GM19467 (cell line): Measurements from ENCODE around the gene GGT5.
"Not testable (repeated sequence)": the region's sequence is repeated elsewhere in the genome, so short reads cannot be mapped to it uniquely, and the experiment has no call there.

Experiments used
- ATAC-seq: cut with Tn5 transposase; IDR thresholded peaks from one replicate; pipeline ENCODE4 v1.9.1; 2021; ENCODE audit warnings: mild to moderate bottlenecking, moderate library complexity; ENCODE audit not compliant: unreplicated experiment

GGT5 gene

GRCh38 chr22:24235315-24235714 is 9.6 kb downstream of the GGT5 start:
- ATAC-seq, result no peak

DNA sequence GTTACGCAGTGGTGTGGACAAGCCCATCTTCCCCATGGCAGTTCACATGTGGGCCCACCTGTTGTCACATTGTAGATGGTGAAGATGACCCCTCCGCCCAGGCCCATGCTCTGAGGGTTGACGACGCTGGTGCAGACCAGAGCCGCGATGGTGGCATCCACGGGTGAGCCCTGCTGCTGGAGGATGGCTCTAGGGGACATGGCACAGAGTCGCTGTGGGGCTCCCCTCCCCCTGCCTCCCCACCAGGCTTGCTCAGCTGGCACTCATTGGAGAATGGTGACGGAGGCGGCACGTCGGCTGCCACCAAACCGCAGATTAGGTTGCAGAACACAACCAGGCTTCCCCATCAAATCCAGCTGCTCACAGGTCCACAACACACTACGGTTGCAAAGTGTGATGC is 11.1 kb downstream of the GGT5 start:
- no peak for ATAC-seq

GRCh38 chr22:24233235-24233634 is 11.6 kb downstream of the GGT5 start:
- ATAC-seq, result no peak

- no peak for ATAC-seq
These were observed 12.2 kb downstream of the GGT5 start for GRCh38 chr22:24232725-24233124.

GRCh38 chr22:24232124-24232523 is 12.8 kb downstream of the GGT5 start:
- no peak for ATAC-seq

DNA sequence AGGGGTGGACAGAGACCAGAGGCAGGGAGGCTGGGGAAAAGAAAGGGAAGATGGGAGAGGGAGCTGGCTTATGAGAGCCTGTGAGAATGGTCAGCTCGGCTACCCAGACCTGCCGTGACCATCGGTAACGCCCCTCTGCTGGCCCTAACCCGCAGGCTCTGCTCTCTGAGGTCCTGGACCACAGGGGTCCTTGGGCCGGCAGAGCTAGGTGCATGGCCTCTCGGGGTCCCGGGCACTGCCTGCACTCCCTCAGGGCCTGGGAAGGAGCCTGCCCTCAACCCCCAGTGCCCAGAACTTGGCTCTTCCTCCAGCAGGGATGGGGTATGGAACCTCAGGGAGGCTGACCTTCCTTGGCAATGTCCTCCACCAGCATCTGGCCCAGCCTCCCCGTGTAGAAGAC is 13.2 kb downstream of the GGT5 start:
- ATAC-seq, result no peak

DNA sequence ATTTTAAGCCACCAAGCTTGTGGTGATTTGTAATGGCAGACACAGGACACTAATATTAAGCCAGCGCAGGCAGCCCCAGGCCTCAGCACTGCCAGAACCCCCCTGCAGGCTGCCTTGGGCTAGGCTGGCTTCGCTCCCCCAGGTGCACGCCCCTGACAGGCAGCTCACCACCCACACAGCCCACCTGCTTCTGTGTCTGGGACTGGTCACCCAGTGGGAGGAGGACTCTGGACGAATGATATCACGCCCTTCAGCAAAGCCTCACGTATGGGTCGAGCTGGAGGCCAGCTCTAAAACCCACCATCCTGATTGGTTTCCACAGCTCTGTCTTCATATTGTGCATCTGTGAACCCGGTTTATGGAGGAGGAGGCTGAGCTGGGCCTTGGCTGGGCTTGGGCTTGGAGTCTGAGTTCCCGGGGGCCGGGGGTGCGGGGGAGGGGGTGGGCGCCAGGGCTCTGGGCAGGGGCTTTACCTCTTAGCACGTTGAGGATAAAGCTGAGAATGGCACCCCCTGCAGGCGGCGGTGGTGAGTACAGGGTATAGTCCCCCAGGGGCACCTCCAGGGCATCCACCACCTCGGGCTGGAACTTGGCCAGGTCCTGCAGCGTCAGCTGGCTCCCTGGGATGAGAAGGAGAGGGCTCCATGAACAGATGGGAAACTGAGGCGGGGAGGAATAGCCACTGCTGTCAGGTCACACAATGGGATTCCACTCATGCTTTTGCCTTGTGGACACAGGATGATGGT is 13.8 kb downstream of the GGT5 start:
- no peak for ATAC-seq

DNA sequence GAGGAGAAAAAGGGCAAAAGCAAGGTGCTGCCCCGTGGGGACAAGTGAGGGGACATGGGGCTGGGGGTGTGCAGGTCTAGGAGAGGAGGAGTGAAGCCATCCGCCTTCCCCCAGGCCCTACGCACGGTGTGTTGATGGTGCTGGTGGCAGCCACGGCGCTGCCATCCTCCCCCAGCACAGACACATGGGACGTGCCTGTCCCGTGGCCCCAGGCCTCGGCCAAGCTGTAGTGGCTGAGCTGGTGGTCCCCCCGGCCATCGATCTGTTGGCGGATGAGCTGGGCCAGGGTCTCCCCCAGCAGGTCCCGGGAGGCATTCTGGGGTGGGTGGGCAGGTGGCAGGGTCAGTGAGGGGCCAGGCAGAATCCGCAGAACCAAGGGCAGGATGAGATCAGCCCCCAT is 18.9 kb downstream of the GGT5 start:
- ATAC-seq, result no peak

GRCh38 chr22:24225044-24225601 is 19.8 kb downstream of the GGT5 start:
- ATAC-seq, result no peak

- no peak for ATAC-seq
These were observed 20.4 kb downstream of the GGT5 start for GRCh38 chr22:24224468-24224867.

GRCh38 chr22:24219750-24220149 is 25.1 kb downstream of the GGT5 start:
- ATAC-seq, result no peak

DNA sequence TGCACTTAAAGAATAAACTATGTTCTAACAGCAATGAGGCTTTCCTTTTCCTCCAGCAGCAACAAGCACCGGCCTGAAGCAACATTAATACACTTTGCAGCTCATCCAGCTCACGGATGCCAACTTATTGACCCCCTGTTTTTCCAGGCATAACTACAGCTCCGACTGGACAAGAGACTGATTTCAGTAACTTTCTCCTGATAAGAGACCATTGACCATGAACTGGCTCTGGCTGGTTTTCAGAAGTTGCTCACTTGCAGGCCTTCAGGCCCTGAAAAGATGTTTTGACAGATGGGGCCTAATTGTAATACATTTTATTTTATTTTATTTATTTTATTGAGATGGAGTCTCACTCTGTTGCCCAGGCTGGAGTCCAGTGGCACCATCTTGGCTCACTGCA is 27.5 kb downstream of the GGT5 start:
- ATAC-seq, result no peak

- ATAC-seq, result no peak
These were observed 28.2 kb downstream of the GGT5 start for GRCh38 chr22:24216541-24217209.

- ATAC-seq, result no peak
These were observed 30.2 kb downstream of the GGT5 start for GRCh38 chr22:24214467-24215285.

DNA sequence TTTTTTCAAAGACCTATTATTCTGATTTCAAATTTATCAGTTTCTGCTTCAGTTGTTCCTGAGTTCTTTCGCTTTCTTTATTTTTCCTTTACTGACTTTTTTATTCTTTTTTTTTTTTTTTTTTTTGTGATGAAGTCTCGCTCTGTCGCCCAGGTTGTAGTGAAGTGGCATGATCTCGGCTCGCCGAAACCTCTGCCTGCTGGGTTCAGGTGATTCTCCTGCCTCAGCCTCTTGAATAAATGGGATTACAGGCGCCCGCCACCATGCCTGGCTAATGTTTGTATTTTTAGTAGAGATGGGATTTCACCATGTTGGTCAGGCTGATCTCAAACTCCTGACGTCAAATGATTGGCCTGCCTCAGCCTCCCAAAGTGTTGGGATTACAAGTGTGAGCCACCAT is 31.8 kb downstream of the GGT5 start:
- ATAC-seq, result not testable (repeated sequence)

GRCh38 chr22:24211716-24212115 is 33.2 kb downstream of the GGT5 start:
- not testable (repeated sequence) for ATAC-seq

- not testable (repeated sequence) for ATAC-seq
These were observed 34.5 kb downstream of the GGT5 start for GRCh38 chr22:24210409-24210808.

GRCh38 chr22:24209687-24210086 is 35.2 kb downstream of the GGT5 start:
- no peak for ATAC-seq

- ATAC-seq, result no peak
These were observed 35.9 kb downstream of the GGT5 start for GRCh38 chr22:24209016-24209415.

DNA sequence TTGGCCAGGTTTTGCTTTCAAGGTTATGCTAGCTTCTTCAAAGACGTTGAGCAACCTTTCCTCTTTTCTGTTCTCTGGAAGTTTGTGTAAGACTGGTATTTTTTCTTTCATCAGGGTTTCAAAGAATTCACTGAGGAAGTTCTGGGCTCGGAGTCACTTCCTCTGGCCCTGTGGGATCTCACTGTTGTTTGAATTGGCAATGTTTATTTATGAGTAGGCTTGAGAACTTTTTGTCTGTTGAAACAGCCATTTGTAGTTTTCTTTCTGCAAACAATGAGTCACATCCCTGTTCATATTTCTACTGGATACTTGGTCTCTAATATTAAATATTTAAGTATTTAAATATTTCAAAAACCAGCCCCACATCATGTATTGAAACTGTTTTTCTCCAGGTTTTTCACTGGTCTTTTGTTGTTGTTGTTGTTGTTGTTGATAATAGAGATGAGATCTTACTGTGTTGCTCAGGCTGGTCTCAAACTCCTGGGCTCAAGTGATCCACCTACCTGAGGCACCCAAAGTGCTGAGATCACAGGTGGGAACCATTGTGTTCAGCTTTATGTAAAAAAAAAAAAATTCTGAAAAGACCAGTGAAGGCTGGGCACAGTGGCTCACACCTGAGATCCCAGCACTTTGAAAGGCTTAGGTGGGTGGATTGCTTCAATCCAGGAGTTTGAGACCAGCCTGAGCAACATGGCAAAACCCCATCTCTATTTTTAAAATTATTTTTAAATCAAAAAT is 36.7 kb downstream of the GGT5 start:
- no peak for ATAC-seq
